ENCODE data around the gene ENPP7.

GRCh38 chr17:79757140-79757745, 26.5 kb downstream of the ENPP7 start:
- TF ChIP-seq, protein P1, sequence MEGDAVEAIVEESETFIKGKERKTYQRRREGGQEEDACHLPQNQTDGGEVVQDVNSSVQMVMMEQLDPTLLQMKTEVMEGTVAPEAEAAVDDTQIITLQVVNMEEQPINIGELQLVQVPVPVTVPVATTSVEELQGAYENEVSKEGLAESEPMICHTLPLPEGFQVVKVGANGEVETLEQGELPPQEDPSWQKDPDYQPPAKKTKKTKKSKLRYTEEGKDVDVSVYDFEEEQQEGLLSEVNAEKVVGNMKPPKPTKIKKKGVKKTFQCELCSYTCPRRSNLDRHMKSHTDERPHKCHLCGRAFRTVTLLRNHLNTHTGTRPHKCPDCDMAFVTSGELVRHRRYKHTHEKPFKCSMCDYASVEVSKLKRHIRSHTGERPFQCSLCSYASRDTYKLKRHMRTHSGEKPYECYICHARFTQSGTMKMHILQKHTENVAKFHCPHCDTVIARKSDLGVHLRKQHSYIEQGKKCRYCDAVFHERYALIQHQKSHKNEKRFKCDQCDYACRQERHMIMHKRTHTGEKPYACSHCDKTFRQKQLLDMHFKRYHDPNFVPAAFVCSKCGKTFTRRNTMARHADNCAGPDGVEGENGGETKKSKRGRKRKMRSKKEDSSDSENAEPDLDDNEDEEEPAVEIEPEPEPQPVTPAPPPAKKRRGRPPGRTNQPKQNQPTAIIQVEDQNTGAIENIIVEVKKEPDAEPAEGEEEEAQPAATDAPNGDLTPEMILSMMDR (IDR thresholded peaks at IDR 0.05; ENCODE audit: insufficient read depth, low read length, poor library complexity, severe bottlenecking) = no peak
- TF ChIP-seq EZH2phosphoT487 (conservative IDR thresholded peaks at IDR 0.05; ENCODE audit: low read length) = no peak
